GM18909 (cell line): ENCODE data around the gene MELTF.

Experiments
- ATAC-seq: cut with Tn5 transposase; IDR thresholded peaks from one replicate; pipeline ENCODE4 v1.9.1; 2021; ENCODE audit warnings: mild to moderate bottlenecking; ENCODE audit not compliant: unreplicated experiment, poor library complexity

The MELTF gene

DNA sequence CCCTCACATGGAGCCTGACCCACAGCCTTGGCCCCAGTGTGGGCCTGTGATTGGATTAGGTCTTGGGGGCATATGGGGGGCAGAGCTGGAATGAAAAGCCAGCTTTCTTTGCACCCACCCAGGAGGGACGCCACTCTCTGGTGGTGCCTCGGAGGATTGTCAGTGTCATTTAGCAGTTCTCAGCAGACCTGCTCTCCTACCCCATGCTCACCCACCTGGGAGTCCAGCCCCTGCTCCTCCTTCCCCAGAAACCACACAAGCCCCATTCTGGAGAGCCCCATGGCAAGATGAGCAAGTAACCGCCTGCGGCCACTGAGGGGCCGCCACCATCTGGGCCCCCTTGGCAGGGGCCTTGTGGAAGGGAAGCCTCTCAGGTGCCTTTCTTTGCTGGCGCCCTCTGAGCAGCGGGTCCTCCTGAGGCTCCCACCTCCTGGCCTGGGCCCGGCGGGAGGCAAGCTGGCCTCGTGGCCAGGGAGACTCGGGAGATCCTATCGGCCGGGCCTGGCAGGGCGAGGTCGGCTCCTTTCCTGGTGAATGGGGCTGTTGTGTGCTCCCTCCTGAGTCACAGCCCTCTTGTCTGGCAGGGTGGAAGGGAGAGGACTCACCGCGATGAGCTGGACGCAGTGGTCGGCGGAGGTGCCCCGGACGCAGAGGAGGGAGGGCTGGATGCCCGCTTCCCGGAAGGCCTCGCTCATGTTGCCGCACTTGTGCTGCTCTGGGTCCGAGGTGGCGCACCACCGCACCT, 2.3 kb downstream of the MELTF start:
- ATAC-seq: no peak

GRCh38 chr3:197026481-197026866, 3.1 kb downstream of the MELTF start:
- no peak for ATAC-seq

GRCh38 chr3:197025736-197026480, 3.7 kb downstream of the MELTF start:
- no peak for ATAC-seq

- ATAC-seq: no peak
Measured at GRCh38 chr3:197024881-197025735, 4.5 kb downstream of the MELTF start.

DNA sequence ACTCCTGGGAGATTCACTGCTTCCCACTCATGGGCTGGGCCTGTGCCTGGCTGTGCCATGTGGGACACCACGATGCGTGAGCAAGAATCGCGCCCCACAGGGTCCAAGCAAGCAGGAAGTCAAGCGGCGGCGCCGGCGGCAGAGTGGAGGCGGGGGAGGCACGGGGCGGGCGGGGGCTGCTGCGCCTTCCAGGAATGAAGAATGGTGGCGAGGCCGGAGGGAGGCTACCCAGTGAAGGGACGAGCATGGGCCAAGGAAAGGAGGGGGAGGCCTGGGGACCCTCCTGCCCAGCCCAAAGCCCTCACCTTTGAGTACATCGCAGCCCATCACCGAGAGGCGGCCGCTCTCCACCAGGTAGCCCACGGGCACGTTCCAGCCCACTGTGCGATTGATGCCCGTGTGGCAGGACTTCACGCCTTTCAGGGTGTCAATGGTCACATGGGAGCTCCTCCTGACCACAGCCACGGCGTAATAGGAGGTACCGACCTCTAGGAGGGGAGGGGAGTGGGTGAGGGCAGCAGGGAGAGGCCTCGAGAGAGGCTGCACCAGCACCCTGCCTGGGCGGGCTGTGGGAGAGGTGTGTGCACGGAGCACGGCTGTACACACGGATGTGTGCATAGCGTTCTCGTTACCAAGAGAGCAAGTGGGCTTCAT, 5.5 kb downstream of the MELTF start:
- ATAC-seq: peak; percentile 2

GRCh38 chr3:197023241-197023997, 6.2 kb downstream of the MELTF start:
- peak; percentile 65 for ATAC-seq

- ATAC-seq: peak; percentile 11
Measured at GRCh38 chr3:197022405-197023231, 7.0 kb downstream of the MELTF start.

GRCh38 chr3:197021729-197022404, 7.8 kb downstream of the MELTF start:
- no peak for ATAC-seq

- ATAC-seq: no peak
Measured at GRCh38 chr3:197021231-197021630, 8.4 kb downstream of the MELTF start.

GRCh38 chr3:197019535-197019934, 10.1 kb downstream of the MELTF start:
- no peak for ATAC-seq

GRCh38 chr3:197019021-197019420, 10.6 kb downstream of the MELTF start:
- ATAC-seq: no peak

DNA sequence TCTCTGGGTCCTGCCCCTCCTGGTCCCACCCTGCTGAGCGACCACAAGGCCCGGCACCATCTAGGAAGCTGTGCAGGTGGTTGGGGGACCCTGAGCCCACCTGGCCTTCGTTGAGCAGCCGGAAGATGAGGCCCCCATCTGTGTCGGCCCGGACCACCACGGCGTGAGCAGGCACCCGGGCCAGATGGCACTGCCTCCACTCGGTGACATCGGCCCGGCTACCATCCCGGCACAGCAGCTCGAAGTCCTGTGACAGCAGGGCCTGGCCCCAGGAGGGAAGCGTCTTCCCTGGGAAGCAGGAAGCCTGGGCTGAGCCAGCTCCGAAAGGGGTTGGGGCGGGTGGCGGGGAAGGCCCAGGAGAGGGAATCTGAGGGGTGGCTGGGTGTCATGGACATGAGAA, 12.6 kb downstream of the MELTF start:
- ATAC-seq: no peak

GRCh38 chr3:197015790-197016736, 13.6 kb downstream of the MELTF start:
- no peak for ATAC-seq

DNA sequence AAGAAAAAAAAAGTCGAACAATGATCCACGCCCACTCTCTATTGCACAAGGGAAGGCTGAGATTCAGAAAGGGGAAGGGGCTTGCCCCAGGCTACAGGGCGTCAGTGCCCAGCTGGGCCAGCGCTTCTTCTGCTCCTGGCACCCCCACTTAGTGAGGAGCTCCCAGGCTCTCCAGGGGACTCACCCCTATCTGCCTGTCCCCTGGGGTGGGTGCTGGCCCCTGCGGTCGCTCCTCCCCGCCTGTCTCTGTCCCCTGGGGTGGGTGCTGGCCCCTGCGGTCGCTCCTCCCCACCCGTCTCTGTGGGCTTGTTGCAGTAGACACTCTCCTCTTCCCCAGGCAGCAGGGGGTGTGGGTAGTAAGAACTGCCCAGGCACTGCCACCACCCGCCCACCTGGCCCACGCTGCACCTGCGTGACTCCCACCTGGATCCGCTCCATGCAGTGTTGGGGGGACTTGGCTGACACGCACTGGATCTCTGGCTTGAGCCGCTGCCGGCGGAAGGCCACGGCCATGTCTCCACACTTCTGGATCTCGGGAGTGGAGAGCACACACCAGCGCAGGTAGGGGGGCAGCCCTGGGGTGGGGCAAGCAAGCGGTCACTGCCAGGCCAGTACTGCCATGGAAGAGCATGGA, 14.6 kb downstream of the MELTF start:
- ATAC-seq: no peak

- no peak for ATAC-seq
Measured at GRCh38 chr3:197014024-197014423, 15.6 kb downstream of the MELTF start.

DNA sequence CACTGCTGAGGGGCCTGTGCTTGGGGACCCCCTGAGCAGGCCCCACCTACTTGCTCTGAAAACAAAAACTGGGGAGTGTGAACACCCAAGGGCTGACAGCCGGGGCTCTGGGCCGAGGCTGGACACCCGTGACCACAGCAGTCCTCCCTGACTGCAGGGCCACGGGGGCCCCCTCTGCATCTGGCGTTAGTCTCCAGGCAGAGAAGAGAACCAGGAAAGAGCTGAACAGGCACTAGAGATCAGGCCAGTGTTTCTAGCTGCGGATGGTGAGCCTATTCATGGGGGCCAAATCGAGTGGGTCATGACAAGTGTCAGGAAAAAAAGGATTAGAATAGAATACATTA, 17.1 kb downstream of the MELTF start:
- ATAC-seq: no peak
